D721Med (cell line): ENCODE results near the gene PITX1.

ENCODE experiments used
- DNase-seq: peaks from one replicate; pipeline ENCODE4 v3.0.0; 2011; ENCODE audit warnings: low spot score; ENCODE audit not compliant: insufficient read length
- FAIRE-seq: peaks from 2 replicates; lab custom pipeline; 2011; peaks lifted over from hg19 to GRCh38; lab: Jason Lieb, UNC
- CTCF ChIP-seq: IDR thresholded peaks from 2 replicates; pipeline ENCODE4 v1.5.1; 2012; ENCODE audit warnings: mild to moderate bottlenecking, control low read depth; ENCODE audit not compliant: insufficient read depth; ENCODE audit errors: missing control alignments

PITX1 gene

GRCh38 chr5:135020111-135020895 is 13.7 kb downstream of the PITX1 start:
- DNase-seq (no peak), FAIRE-seq (no peak)
- no peak for TF ChIP-seq CTCF

- no peak for TF ChIP-seq CTCF
- FAIRE-seq (no peak), DNase-seq (no peak)
Observed at GRCh38 chr5:135019314-135019713, 14.7 kb downstream of the PITX1 start.

- FAIRE-seq (no peak), DNase-seq (no peak)
- no peak for TF ChIP-seq CTCF
Observed at GRCh38 chr5:135018457-135018856, 15.6 kb downstream of the PITX1 start.

GRCh38 chr5:135016861-135017290 is 17.2 kb downstream of the PITX1 start:
- no peak for FAIRE-seq
- TF ChIP-seq CTCF, result no peak
- DNase-seq, result no peak

- no peak for FAIRE-seq
- DNase-seq, result no peak
- TF ChIP-seq CTCF, result no peak
Observed at GRCh38 chr5:135015942-135016341, 18.1 kb downstream of the PITX1 start.

GRCh38 chr5:135013947-135014570 is 20.0 kb downstream of the PITX1 start:
- DNase-seq (no peak), FAIRE-seq (no peak)
- no peak for TF ChIP-seq CTCF

- FAIRE-seq (no peak), DNase-seq (no peak)
- TF ChIP-seq CTCF, result no peak
Observed at GRCh38 chr5:135013445-135013844, 20.6 kb downstream of the PITX1 start.
